ENCODE data around the gene ITGB5.

The ITGB5 gene

GRCh38 chr3:124771083-124771445 lies 116.1 kb downstream of the ITGB5 start:
- TF ChIP-seq CTCF (conservative IDR thresholded peaks at IDR 0.05; ENCODE audit: low read depth, low read length), result no peak
- no peak overlapping the region for H3K4me3 ChIP-seq (ENCODE audit: low read depth, low read length)
- DNase-seq (ENCODE audit: low read depth), result no peak

- no peak for DNase-seq (ENCODE audit: low read depth)
- H3K4me3 ChIP-seq (ENCODE audit: low read depth, low read length), result no peak overlapping the region
- no peak for TF ChIP-seq CTCF (conservative IDR thresholded peaks at IDR 0.05; ENCODE audit: low read depth, low read length)
Observed at GRCh38 chr3:124770336-124771082, 116.7 kb downstream of the ITGB5 start.

GRCh38 chr3:124769462-124769861 lies 117.7 kb downstream of the ITGB5 start:
- no peak overlapping the region for H3K4me3 ChIP-seq (ENCODE audit: low read depth, low read length)
- no peak for TF ChIP-seq CTCF (conservative IDR thresholded peaks at IDR 0.05; ENCODE audit: low read depth, low read length)
- DNase-seq (ENCODE audit: low read depth), result no peak

GRCh38 chr3:124768812-124769211 lies 118.4 kb downstream of the ITGB5 start:
- peak; percentile 43 for DNase-seq (ENCODE audit: low read depth)
- TF ChIP-seq CTCF (conservative IDR thresholded peaks at IDR 0.05; ENCODE audit: low read depth, low read length), result peak; percentile 54
- no peak overlapping the region for H3K4me3 ChIP-seq (ENCODE audit: low read depth, low read length)

- no peak overlapping the region for H3K4me3 ChIP-seq (ENCODE audit: low read depth, low read length)
- DNase-seq (ENCODE audit: low read depth), result no peak
- TF ChIP-seq CTCF (conservative IDR thresholded peaks at IDR 0.05; ENCODE audit: low read depth, low read length), result no peak
Observed at GRCh38 chr3:124767691-124768090, 119.5 kb downstream of the ITGB5 start.

- no peak for TF ChIP-seq CTCF (conservative IDR thresholded peaks at IDR 0.05; ENCODE audit: low read depth, low read length)
- no peak for DNase-seq (ENCODE audit: low read depth)
- H3K4me3 ChIP-seq (ENCODE audit: low read depth, low read length), result no peak overlapping the region
Observed at GRCh38 chr3:124767264-124767663, 119.9 kb downstream of the ITGB5 start.

Data from choroid plexus epithelial cell (primary cell).